Left ventricle myocardium inferior (tissue), 1 donor: ENCODE results near the gene CBX4. TPM values are rescaled to one million over a fixed set of nuclear protein-coding genes. Genes with fewer than 3 reads are reported as not detected.

Source experiments
- DNase-seq: peaks from one replicate; pipeline ENCODE4 v3.0.0-alpha.2; 2020
- H3K27ac ChIP-seq: fragments of 200-600 bp; replicated peaks from 2 replicates; pipeline ENCODE4 v1.8.0; 2021
- H3K27me3 ChIP-seq: fragments of 200-600 bp; 2 replicates; pipeline ENCODE4 v1.8.0; 2021; ENCODE audit warnings: low read depth
- H3K36me3 ChIP-seq: fragments of 200-600 bp; 2 replicates; pipeline ENCODE4 v1.8.0; 2021
- H3K4me1 ChIP-seq: fragments of 200-600 bp; 2 replicates; pipeline ENCODE4 v1.8.0; 2021
- H3K4me3 ChIP-seq: fragments of 200-600 bp; 2 replicates; pipeline ENCODE4 v1.8.0; 2021; ENCODE audit warnings: mild to moderate bottlenecking, moderate library complexity
- H3K9me3 ChIP-seq: fragments of 200-600 bp; replicated peaks from 2 replicates; pipeline ENCODE4 v1.8.0; 2021
- intact Hi-C: fragments of 100-400 bp; cut with micrococcal nuclease; formaldehyde crosslinking; loops from one replicate; pipeline ENCODE4 v1.11.0; 2022
- total RNA-seq: library from RNA; stranded (reverse); fragmentation: NEBNext Ultra II Directional; extraction: Animal tissue kit (Norgen Biotek cat#: 25700); gene quantifications from one replicate; pipeline ENCODE4 v1.2.1, GENCODE V29; 2021
- TF ChIP-seq, protein P1 (sequence below): fragments of 200-600 bp; IDR thresholded peaks from 2 replicates; pipeline ENCODE4 v1.8.0; 2021; ENCODE audit warnings: antibody characterized with exemption, mild to moderate bottlenecking, borderline replicate concordance
- donor health status: DM: no; HTN: yes; CAD: no; lungs with severe emphysema.

CBX4 gene
- total RNA-seq, 1 donor from 2014 or later, result 28.7 TPM

DNA sequence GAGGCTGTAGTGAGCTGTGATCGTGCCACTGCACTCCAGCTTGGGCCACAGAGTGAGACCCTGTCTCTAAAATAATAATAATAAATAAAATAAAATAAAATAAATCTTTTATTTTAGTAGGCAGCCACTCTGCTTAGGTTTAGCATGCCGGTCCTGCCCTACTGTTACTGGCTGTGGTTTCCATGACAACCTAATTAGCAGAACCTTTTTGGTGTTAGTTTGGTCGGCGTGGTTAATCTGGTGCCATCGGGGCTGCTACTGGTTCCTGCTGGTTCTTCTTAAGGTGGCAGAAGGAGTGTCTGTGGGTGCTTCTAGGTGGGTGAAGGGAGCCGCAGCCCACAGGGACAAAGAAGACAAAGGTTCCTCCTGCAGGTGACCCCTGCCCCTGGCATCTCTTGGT lies 37.8 kb upstream of the CBX4 start:
- TF ChIP-seq, protein P1, sequence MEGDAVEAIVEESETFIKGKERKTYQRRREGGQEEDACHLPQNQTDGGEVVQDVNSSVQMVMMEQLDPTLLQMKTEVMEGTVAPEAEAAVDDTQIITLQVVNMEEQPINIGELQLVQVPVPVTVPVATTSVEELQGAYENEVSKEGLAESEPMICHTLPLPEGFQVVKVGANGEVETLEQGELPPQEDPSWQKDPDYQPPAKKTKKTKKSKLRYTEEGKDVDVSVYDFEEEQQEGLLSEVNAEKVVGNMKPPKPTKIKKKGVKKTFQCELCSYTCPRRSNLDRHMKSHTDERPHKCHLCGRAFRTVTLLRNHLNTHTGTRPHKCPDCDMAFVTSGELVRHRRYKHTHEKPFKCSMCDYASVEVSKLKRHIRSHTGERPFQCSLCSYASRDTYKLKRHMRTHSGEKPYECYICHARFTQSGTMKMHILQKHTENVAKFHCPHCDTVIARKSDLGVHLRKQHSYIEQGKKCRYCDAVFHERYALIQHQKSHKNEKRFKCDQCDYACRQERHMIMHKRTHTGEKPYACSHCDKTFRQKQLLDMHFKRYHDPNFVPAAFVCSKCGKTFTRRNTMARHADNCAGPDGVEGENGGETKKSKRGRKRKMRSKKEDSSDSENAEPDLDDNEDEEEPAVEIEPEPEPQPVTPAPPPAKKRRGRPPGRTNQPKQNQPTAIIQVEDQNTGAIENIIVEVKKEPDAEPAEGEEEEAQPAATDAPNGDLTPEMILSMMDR, result no peak
- Histone ChIP-seq H3K9me3 (no peaks in the 10 kb centered on the region), H3K27ac (no peak overlapping the region), H3K36me3 (no peaks in the 10 kb centered on the region), H3K4me1 (no peaks in the 10 kb centered on the region), H3K27me3 (peaks cover 55% of the 10 kb centered on the region), H3K4me3 (no peak overlapping the region)
- intact Hi-C loops, result no loop called here
- no peak for DNase-seq

GRCh38 chr17:79875511-79875910 lies 36.3 kb upstream of the CBX4 start:
- intact Hi-C loops, result no loop called here
- TF ChIP-seq, protein P1, result no peak
- Histone ChIP-seq H3K9me3 (no peaks in the 10 kb centered on the region), H3K27me3 (peaks cover 57% of the 10 kb centered on the region), H3K27ac (no peak overlapping the region), H3K36me3 (no peaks in the 10 kb centered on the region), H3K4me3 (no peak overlapping the region), H3K4me1 (no peaks in the 10 kb centered on the region)
- DNase-seq, result no peak

DNA sequence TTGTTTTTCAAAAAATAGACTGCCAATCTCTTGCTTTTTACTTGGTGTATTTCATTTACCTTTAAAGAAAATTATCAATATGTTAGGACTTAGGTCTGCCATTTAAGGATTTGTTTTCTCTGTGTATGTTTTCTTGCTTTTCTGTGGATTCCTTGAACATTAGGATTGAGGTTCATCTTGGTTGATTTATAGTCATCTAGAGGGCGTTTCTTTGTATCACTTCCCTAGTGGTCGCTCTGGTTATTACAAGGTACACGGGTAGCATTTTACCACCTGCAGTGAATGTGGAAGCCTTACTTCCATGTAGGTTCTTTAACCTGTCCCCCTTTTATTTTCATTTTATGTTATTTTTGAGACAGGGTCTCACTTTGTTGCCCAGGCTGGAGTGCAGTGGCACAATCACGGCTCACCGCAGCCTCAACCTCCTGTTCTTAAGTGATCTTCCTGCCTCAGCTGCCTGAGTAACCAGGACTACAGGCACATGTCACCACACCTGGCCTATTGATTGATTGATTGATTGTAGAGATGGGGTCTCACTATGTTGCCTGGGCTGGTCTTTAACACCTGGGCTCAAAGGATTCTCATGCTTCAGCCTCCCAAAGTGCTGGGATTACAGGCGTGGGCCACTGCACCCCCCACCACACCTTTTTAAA lies 35.2 kb upstream of the CBX4 start:
- Histone ChIP-seq H3K27ac (no peak overlapping the region), H3K9me3 (no peaks in the 10 kb centered on the region), H3K27me3 (peaks cover 68% of the 10 kb centered on the region), H3K36me3 (no peaks in the 10 kb centered on the region), H3K4me1 (no peaks in the 10 kb centered on the region), H3K4me3 (no peak overlapping the region)
- intact Hi-C loops, result no loop called here
- TF ChIP-seq, protein P1, result peak; percentile 61
- no peak for DNase-seq

GRCh38 chr17:79873583-79873982 lies 34.3 kb upstream of the CBX4 start:
- TF ChIP-seq, protein P1, result no peak
- Histone ChIP-seq H3K4me3 (no peak overlapping the region), H3K9me3 (no peaks in the 10 kb centered on the region), H3K4me1 (no peaks in the 10 kb centered on the region), H3K36me3 (no peaks in the 10 kb centered on the region), H3K27ac (no peak overlapping the region), H3K27me3 (peaks cover 72% of the 10 kb centered on the region)
- intact Hi-C loops, result no loop called here
- no peak for DNase-seq

DNA sequence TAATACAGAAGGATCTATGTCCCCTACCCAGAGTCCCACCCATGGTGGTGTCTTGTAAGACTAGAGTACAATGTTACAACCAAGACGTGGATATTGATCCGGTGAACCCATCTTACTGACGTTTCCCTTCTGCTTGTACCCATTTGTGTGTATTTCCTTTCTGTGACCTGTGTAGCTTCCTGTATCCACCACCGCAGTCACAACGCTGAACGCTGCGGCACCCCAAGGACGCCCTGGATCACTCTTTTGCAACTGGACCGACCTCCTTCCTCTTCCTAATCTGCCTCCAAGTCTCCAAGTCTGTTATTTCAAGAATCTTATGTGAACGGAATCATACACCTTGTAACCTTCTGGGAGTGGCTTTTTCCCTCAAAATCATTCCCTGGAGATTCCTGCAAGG lies 33.5 kb upstream of the CBX4 start:
- H3K36me3 ChIP-seq, result no peaks in the 10 kb centered on the region
- H3K9me3 ChIP-seq, result no peaks in the 10 kb centered on the region
- intact Hi-C loops, result no loop called here
- TF ChIP-seq, protein P1, result no peak
- no peak overlapping the region for H3K4me3 ChIP-seq
- H3K27ac ChIP-seq, result no peak overlapping the region
- H3K27me3 ChIP-seq, result peaks cover 71% of the 10 kb centered on the region
- DNase-seq, result no peak
- H3K4me1 ChIP-seq, result no peaks in the 10 kb centered on the region
